NCI-H1694 treated with DMSO at 0.1 percent for 48 hours (cell line): ENCODE results near the gene ZNF536.
"Not testable (repeated sequence)": the region's sequence is repeated elsewhere in the genome, so short reads cannot be mapped to it uniquely, and the experiment has no call there.

ENCODE experiments used
- DNase-seq: peaks from one replicate; lab custom pipeline; 2025; lab: John Stamatoyannopoulos, UW

The ZNF536 gene

DNA sequence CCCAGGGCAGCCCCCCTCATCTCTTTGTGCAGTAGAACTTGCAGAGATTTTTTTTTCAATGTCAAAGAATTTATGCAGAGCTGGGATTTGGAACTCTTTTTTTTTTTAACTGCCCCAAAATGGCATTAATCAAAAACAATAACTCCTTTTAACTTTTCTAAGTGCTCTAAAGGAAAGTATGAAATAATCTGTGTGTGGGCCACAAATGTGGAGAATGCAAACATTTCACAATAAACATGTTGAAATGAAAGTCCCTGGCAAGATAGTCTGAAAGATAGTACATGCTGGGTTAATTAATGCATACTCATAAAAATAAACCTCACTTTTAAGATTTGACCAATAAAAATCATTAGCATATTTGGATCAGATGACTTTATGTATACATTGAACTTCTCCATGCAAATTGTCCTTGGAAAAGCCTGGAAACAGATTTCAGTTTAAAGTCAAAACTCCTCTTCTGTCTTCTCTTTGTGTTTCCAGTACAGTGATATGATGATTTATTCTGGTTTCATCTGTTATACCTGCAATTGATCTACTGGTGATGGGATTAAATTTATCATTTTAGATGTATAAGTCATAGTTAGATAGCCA is 30.5 kb upstream of the ZNF536 start:
- no peak for DNase-seq

DNA sequence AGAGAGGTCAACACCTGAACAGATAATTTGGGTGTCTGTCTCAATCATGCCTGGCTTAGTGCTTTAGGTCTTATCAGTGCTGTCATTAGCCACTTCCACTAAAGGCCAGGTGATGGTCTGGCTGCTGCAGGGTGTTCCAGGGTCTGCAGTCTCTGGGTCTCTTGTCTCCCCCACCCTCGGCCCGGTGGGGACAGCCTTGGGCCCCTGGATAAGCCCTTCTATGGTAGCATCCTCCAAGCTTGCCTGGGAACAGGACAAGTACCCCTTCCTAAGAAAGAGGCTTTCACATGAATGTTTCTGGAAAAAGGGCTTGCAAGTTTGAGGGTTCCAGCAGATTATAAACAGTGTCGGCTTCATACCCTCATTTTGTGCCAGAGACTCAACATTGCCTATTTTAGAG is 29.3 kb upstream of the ZNF536 start:
- DNase-seq: no peak

DNA sequence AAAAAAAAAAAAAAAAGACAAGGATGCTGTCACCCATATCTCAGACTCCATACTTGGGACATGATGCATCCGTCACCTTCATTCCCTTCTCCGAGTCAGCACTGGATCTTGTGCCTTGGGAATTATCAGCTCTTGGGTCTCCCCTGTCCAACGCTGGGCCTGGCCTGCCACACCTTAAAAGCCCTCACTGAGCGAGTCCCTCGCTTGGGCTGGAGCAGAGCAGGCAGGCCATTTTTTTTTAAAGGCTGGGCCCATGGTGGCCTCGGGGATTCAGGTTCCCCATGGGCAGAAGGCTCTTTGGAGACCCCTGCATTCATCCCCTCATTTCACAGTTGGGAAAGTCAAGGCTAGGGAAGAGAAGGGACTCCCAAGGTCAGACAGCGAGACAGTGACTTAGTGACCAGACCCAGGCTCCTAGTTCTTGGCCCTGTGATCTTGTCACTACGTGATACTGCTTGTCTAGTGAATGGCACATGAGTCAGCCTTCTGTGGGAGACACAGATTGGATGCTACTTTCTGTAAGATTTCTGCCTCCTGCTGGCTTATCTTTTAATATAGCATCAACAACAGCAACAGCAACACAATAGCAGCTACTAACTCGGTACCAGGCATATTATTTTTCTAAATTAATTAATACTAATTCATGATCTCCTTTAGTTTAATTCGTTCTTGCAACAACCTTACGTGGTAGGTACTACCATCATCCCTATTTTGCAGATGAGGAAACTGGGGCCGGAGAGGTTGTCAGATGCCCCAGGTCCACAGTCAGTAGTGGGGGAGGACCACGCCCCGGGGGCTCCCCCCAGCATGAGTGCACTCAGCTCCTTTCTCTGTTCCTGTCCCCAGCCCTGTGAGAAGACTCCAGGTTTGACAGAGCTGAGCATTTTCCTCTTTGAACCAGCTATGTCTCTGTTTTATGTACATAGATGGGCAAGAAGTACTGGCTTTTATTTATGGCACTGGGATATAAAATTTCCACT is 27.4 kb upstream of the ZNF536 start:
- DNase-seq: no peak

DNA sequence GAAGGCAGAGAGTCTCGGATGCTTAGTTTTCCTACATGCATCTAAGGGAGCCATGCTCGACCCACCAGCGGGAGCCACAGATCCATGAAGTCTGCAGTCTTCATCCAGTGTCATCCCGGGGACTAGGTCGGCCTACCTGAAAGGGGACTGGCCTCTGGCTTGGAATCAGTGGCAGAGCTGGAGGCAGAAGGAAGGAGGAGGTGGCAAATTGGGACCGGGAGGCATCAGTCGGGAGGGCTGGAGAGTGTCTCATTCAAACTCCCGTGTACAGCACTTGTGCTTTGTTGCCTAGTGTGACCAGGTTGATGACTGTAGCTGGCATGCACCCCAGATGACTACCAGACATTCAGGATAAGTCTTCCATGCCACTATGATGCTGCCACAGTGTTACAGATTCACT is 26.5 kb upstream of the ZNF536 start:
- DNase-seq: no peak

DNA sequence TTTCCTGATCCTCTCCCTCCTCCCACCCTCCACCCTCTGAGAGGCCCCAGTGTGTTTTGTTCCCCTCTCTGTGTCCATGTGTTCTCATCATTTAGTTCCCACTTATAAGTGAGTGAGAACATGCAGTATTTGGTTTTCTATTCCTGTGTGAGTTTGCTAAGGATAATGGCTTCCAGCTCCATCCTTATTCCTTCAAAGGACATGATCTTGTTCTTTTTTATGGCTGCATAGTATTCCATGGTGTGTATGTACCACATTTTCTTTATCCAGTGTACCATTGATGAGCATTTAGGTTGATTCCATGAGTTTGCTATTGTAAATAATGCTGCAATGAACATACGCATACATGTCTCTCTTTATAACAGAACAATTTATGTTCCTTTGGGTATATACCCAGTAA is 25.7 kb upstream of the ZNF536 start:
- not testable (repeated sequence) for DNase-seq

DNA sequence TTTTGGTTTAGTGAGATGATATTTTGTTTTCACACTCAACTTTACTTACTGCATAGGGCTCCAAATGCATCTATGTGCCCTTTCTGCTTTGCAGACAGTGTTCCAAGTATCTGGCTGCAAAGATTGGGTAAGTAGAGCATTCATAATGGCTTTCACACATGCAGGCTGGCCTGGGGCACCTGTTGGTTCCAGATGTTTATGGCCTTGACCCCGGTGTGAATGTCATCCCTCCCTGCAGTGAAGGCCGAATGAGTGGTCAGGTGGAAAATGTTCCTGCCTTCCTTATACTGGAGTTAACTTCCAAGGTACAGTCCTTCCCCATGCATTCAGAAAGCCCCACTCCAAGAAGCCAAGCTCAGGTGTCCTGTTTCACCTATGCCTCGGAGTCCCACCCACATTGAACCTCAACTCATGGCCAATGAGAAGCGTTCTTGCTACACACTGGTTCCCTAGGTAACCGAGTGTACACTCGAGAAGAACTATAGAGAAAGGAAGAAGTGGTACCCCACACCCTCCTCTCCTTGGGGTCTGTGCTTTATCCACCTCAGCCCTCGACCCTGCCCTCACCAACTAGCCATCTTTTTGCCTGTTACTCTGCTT is 23.0 kb upstream of the ZNF536 start:
- DNase-seq: no peak

DNA sequence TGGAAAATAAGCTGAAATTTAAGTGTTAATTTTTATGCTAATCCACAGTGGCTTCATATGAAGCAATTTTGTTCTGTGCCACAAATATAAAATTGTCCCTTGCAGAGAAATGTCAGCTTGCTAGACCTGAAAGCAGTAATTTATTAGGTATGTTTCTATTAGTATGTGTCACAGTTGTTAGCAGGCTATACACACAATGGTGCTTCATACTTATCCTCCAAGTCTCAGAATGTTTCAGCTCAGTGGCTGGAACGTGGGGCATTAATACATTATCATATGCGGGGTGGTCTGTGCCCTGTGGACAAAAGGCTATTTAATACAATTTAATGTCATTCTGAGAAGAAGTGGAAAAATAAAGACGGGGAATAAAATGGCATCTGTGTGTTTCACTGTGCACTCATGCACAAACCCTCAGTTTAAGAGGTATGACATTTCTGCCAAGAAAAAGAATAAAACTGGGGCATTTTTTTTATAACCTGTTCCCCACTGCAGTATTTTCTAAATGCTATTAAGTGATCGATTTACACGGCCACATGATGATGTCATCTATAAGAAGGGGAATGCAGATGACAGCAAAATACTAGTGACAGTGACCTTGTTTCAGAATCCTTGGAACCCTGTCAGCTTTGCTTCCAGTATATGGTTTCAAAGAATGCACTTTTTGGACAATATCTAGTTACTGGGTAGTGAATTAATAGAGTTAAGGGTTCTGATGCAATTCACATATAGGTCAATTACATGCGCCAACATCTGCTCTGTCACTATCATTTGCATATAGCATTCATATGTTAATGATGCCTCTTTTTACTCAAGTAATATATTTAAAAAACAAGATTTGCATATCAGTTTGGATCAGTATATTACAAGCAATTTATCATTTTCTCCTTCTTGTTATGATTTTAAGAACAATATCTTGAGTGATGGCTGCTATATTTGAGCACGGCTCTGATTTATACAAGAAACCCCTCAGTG is 21.2 kb upstream of the ZNF536 start:
- DNase-seq: no peak

DNA sequence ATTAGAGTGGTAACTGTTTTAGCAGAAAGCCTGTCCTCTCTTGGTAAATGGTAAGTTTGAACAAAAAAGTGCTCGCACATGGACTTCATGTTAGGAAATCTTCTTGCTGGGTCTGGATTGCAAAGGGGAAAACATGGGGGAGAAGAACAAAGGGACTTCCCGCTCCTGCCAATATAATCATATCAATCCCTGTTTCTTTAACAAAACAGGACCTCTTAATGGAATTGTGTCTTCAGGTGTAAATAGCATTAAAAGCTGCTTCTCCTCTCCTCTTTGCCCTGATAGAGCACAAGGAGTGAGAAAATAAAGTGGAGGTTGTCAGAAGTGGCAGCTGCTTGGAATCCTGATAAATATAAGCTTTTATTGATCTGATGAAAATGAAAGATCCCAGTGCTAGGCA is 20.4 kb upstream of the ZNF536 start:
- DNase-seq: no peak

DNA sequence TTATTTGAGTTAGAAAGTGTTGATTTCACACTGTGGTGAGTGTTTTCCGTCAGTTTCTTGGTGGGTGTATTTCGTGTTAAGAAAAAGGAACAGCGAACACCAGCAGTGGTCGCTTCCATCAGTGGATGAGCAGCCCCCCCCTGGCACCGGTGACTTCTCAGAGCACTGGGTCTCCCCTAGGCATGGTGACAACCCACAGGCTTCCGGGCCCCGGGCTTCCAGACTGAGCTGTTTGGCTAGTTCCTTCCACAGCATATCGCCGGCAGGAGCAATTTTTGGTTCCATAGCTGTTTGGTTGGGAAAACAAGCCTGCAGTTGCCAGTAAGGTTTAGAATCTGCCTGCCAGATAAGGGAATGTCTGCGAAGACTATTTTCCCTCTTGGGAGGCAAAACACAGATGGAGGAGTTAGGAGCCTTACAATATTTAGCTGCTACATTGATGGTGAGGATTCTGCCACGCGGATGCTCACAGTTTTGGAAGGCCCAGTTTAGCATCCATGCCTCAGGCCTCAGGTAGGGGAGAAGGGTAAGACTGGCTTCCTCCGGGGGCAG is 18.7 kb upstream of the ZNF536 start:
- DNase-seq: no peak

DNA sequence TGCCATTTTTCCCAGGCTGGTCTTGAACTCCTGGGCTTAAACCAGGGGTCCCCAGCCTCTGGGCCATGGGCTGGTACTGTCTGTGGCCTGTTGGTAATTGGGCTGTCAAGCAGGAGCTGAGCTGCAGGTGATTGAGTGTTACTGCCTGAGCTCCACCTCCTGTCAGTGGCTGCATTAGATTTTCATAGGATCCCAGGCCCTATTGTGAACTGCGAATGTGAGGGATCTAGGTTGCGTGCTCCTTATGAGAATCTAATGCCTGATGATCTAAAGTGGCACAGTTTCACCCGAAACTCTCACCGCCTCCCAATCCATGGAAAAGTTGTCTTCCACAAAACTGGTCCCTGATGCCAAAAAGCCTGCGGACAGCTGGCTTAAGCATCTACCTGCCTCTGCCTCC is 16.6 kb upstream of the ZNF536 start:
- no peak for DNase-seq

DNA sequence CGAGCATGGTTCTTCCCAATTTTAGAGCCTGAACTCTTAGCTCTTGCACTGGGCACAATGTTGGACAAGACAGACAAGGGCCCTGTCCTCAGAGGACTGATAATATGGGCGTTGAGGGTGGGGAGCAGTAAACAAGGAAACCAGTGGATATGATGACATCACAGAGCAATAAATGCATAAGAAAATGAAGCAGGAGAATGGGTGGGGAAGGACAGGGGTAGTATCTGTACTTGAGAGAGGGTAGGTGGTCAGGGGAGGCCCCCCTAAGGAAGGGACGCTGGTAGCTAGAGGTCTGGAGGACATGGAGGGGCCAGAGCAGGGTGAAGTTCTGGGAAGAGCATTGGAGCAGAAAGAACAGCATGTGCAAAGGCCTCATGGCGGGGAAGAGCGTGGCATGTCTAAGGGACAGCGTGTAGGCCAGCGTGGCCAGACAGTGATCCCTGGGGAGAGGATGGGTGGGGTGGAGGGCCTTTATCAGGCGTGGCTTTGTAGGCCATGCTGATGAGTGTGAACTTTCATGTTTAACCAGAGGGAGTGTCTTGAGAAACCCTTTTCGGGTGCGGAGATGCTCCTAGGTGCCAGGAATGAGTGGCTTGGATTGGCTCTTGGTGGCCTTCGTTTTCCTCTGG is 15.1 kb upstream of the ZNF536 start:
- no peak for DNase-seq

DNA sequence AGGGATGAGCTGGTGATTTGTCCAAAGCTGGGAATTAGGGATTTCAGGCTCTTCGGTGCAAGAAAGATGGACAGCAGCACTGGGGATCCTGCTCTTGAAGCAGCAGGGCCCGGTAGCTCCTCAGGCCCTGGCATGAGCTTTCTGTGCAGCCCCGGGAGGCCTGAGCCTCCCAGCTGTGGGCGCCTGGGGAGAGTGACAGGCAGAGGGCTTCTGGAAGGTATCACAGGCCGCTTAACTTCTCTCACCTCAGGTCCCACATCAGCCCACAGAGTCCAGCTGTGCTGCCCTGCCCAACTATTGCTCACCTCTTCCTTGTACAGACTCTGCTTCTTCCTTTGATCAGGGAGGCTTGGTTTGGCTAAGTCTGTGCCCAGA is 14.6 kb upstream of the ZNF536 start:
- DNase-seq: no peak

DNA sequence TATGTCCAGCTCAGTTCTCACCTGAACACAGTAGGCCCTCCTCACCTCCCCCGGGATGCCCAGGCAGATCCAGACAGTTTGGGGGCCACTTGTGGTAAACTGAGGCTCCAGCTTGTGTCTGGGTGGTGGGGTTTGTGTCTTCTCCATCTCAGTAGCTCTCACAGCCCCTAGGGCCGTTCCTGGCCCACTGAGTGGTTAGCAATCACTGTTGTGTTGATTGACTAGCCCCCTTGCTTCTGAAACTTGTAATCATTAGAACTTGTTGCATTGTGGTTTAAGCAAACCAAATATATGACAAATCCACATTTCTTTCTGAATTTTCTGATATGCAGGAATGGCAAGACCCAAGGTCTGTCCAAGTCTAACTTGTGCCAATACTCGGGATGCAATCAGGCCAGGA is 13.9 kb upstream of the ZNF536 start:
- no peak for DNase-seq

DNA sequence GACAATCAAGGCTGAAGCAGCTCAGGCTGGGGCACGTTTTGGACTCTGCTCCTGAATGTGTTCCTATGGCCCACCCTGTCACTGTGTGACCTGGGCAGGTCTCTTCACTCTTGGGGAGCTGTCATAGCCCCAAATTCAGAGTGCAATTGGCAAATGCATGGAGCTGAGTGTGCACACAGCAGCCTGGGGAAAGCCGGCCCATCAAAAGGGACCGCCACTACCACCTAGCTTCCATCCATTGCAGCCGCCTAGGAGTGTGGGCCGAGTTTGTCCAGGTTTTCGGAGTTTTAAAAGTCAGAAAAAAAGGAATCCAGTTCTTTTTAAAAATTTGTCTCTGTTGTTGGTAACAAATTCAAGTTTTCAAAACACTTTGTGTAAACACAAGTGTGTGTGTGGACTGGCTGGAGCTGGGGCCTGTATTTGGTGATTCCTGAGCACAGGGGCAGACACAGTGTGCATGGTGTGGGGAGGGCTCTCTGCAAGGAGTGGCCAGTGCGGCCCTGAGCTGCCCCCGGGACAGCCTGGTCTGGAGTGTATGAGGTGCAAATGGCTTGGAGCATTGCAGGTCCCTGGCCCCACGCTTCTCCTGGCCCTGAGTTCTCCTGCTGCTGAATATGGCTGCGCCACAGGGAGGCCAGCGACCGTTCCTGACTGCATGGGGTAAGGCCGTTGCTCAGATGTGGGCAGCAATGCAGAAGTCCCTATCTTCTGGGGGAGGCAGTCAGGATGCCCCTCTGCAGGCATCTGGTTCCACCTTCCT is 13.2 kb upstream of the ZNF536 start:
- no peak for DNase-seq

DNA sequence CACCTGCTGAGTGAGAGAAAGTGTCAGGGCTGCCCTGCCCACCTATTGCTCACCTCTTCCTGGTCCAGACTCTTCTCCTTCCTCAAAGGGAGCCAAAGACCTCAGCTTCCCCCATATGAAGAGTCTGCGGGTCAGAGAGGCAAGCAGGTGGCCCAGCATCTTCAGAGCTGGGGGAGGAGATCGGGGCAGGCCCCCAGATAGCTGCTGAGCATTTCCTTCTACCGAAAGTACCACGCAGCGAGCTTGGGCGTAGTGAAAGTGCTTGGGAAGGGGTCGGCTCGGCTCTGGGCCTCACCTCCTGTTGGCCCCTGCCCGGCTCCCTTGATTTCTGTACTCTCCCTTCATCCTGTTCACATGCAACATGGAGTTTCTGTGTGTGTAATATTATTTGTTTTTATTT is 12.2 kb upstream of the ZNF536 start:
- no peak for DNase-seq

DNA sequence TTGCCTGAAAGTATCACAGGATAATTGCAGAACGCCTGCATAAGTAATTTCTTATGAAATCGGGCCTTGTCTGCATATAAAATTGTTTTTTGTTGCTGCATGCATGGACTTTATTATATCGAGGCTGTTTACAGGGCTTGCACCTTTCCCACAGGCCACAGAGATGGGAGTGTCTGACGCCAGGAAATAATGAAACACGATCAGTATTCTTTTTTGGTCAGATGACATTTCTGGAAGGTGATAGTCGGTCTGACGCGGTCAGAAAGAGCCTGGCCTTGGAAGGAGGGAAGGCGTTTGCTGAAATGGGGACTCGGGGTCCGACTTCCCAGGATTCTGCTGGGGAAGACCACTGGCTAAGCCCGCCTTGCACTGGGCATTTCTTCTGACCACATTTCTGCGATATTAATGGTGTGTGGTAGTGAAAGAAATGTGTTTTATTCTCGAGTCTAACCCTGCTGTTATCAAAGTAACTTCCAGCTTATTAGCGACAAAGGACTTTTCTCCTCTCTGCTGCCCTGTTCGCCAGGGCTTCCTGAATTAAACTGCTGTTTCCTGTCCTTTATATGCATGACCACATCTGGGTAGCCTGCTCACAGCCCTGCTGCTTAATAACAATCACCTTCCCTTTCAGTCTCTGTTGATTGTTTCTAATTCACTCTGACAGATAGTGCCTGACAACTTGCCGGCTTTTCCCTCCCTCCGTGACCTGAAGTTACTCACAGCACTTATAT is 11.6 kb upstream of the ZNF536 start:
- no peak for DNase-seq

DNA sequence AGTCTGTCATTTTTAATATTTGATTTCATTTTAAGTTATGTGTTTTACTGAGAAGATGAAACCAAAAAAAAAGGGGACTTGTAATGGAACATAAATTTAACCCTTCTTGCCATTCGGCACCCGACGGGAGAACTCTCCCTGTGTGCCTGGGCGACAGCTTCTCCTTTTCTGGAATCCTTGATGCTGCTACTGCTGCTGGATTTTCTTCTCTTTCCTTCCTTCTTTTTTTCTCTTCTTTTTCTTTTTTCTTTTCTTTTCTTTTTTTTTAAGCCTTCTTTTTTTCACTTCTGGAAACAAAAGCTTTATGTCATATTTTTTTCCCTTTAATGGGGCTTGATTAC is 11.1 kb upstream of the ZNF536 start:
- DNase-seq: no peak

DNA sequence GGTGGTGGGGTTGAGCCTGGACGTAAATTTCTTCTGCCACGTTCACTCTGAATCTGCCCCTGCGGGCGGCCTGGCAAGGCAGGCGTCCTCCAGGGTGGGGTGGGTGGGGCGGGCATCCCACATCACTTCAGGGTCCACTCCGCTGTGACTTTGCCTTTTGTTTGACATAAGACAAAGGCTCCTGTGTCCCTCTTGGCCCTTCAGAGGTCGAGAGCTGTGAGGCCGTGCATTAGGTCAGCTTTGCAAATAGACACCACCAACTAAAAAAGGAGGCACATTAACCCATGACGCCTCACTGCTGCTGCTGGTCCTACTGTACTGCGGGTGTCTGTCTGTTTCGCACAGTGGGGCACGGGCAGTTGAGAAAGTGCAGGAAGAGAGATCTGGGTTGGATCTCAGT is 10.5 kb upstream of the ZNF536 start:
- DNase-seq: no peak

DNA sequence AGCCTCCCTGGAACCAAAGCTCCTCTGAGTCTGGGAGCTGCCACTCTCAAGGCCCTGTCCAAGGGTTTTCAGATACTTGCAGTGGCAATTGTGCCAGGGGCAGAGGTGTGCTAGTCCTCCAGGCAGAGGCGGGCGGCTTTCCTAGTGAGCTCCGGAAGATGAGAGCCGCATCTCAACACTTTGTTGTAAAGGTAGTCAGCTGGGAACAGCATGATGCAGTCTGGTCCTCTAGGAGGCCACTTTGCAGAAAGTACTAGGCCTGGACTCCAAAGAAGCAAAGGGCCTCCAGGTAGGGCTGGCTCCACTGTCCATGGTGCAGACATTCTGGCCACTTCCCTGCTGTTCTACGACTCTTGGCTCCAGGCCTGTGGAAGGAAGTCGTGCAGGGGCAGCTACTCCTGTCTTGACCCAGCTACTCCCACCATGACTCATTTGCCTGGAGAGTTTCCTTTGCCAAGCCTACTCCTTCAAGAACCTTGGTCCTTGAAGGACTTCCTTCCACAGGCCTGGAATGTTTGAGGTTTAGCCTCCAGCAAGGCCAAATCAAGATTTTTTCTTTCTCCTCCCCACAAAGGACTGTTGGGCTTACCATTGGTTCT is 9.9 kb upstream of the ZNF536 start:
- DNase-seq: no peak

DNA sequence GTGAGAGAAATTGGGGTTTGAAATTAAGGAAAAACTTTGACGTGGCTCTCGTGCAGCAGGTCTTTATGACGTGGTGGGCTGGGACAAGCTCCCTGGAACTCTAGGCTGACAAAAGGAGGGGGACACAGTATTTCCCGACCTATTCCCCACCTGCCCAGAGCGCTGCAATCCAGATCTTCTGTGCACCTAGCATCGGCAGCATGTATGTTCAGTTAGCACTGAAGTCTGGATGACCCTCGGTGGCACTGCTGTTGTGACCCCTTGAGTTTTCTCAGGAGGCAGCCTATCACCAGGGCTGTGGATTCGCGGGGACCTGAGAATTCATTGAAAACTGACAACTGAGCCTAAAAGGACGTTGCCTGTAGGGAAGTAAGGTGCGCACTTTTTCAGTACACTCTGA is 9.1 kb upstream of the ZNF536 start:
- DNase-seq: no peak
